IPS-15b (cell line): Measurements from ENCODE around the gene PRKCA.

Experiments used
- H3K27me3 ChIP-seq: one replicate; pipeline ENCODE4 v1.6.1; 2013; ENCODE audit warnings: low read length; ENCODE audit not compliant: control insufficient read depth, insufficient read depth
- H3K36me3 ChIP-seq: one replicate; pipeline ENCODE4 v1.6.1; 2013; ENCODE audit warnings: low read length; ENCODE audit not compliant: control insufficient read depth, insufficient read depth
- H3K4me1 ChIP-seq: one replicate; pipeline ENCODE4 v1.6.1; 2013; ENCODE audit warnings: mild to moderate bottlenecking, low read length; ENCODE audit not compliant: control insufficient read depth, insufficient read depth
- H3K4me3 ChIP-seq: one replicate; pipeline ENCODE4 v1.5.1; 2013; ENCODE audit warnings: low read depth, low read length
- H3K9ac ChIP-seq: one replicate; pipeline ENCODE4 v1.6.1; 2013; ENCODE audit warnings: low read depth, mild to moderate bottlenecking, low read length
- H3K9me3 ChIP-seq: one replicate; pipeline ENCODE4 v1.6.1; 2013; ENCODE audit warnings: mild to moderate bottlenecking, low read length; ENCODE audit not compliant: control insufficient read depth, insufficient read depth

Gene PRKCA

GRCh38 chr17:66753126-66753920 is 450.9 kb downstream of the PRKCA start:
- H3K4me3 ChIP-seq, result no peak overlapping the region
- no peaks in the 10 kb centered on the region for H3K27me3 ChIP-seq
- no peak overlapping the region for H3K9ac ChIP-seq
- no peaks in the 10 kb centered on the region for H3K4me1 ChIP-seq
- H3K36me3 ChIP-seq, result no peaks in the 10 kb centered on the region
- no peaks in the 10 kb centered on the region for H3K9me3 ChIP-seq

GRCh38 chr17:66755101-66755943 is 452.9 kb downstream of the PRKCA start:
- H3K4me3 ChIP-seq, result no peak overlapping the region
- no peaks in the 10 kb centered on the region for H3K27me3 ChIP-seq
- no peaks in the 10 kb centered on the region for H3K4me1 ChIP-seq

GRCh38 chr17:66755944-66756290 is 453.5 kb downstream of the PRKCA start:
- Histone ChIP-seq H3K27me3 (no peaks in the 10 kb centered on the region), H3K36me3 (no peaks in the 10 kb centered on the region), H3K4me1 (no peaks in the 10 kb centered on the region), H3K9me3 (no peaks in the 10 kb centered on the region), H3K4me3 (no peak overlapping the region), H3K9ac (no peak overlapping the region)

More at GRCh38 chr17:66755101-66755943, 452.9 kb downstream of the PRKCA start:
- H3K36me3 ChIP-seq, result no peaks in the 10 kb centered on the region
- no peak overlapping the region for H3K9ac ChIP-seq
- H3K9me3 ChIP-seq, result no peaks in the 10 kb centered on the region

GRCh38 chr17:66760324-66760723 is 457.9 kb downstream of the PRKCA start:
- Histone ChIP-seq H3K36me3 (no peaks in the 10 kb centered on the region), H3K4me1 (peaks cover 4% of the 10 kb centered on the region), H3K9ac (no peak overlapping the region), H3K4me3 (no peak overlapping the region), H3K27me3 (no peaks in the 10 kb centered on the region), H3K9me3 (no peaks in the 10 kb centered on the region)

- no peak overlapping the region for H3K9ac ChIP-seq
- H3K4me1 ChIP-seq, result peaks cover 4% of the 10 kb centered on the region
- H3K36me3 ChIP-seq, result no peaks in the 10 kb centered on the region
- no peaks in the 10 kb centered on the region for H3K27me3 ChIP-seq
- no peak overlapping the region for H3K4me3 ChIP-seq
- H3K9me3 ChIP-seq, result no peaks in the 10 kb centered on the region
These were observed 459.9 kb downstream of the PRKCA start for GRCh38 chr17:66762276-66762675.

- Histone ChIP-seq H3K4me3 (no peak overlapping the region), H3K36me3 (no peaks in the 10 kb centered on the region), H3K27me3 (no peaks in the 10 kb centered on the region), H3K9ac (no peak overlapping the region), H3K4me1 (peaks cover 4% of the 10 kb centered on the region), H3K9me3 (no peaks in the 10 kb centered on the region)
These were observed 460.6 kb downstream of the PRKCA start for GRCh38 chr17:66763056-66763455.

GRCh38 chr17:66764506-66764905 is 462.1 kb downstream of the PRKCA start:
- no peaks in the 10 kb centered on the region for H3K36me3 ChIP-seq
- no peaks in the 10 kb centered on the region for H3K27me3 ChIP-seq
- no peak overlapping the region for H3K4me3 ChIP-seq
- no peak overlapping the region for H3K9ac ChIP-seq
- H3K4me1 ChIP-seq, result peaks cover 4% of the 10 kb centered on the region
- H3K9me3 ChIP-seq, result no peaks in the 10 kb centered on the region

- Histone ChIP-seq H3K4me3 (no peak overlapping the region), H3K9ac (no peak overlapping the region), H3K27me3 (no peaks in the 10 kb centered on the region), H3K4me1 (peaks cover 4% of the 10 kb centered on the region), H3K9me3 (no peaks in the 10 kb centered on the region), H3K36me3 (no peaks in the 10 kb centered on the region)
These were observed 464.9 kb downstream of the PRKCA start for GRCh38 chr17:66767154-66767933.

- Histone ChIP-seq H3K4me1 (no peaks in the 10 kb centered on the region), H3K36me3 (no peaks in the 10 kb centered on the region), H3K27me3 (no peaks in the 10 kb centered on the region), H3K9me3 (no peaks in the 10 kb centered on the region), H3K4me3 (no peak overlapping the region), H3K9ac (no peak overlapping the region)
These were observed 467.5 kb downstream of the PRKCA start for GRCh38 chr17:66769911-66770310.

GRCh38 chr17:66772148-66772812 is 469.9 kb downstream of the PRKCA start:
- Histone ChIP-seq H3K4me3 (no peak overlapping the region), H3K36me3 (no peaks in the 10 kb centered on the region), H3K9me3 (no peaks in the 10 kb centered on the region), H3K9ac (no peak overlapping the region), H3K4me1 (peaks cover 17% of the 10 kb centered on the region), H3K27me3 (no peaks in the 10 kb centered on the region)

GRCh38 chr17:66775271-66775670 is 472.9 kb downstream of the PRKCA start:
- H3K9ac ChIP-seq, result no peak overlapping the region
- H3K27me3 ChIP-seq, result no peaks in the 10 kb centered on the region
- peaks cover 35% of the 10 kb centered on the region for H3K4me1 ChIP-seq
- H3K36me3 ChIP-seq, result no peaks in the 10 kb centered on the region
- H3K9me3 ChIP-seq, result no peaks in the 10 kb centered on the region
- H3K4me3 ChIP-seq, result no peak overlapping the region
